GM12878 (cell line): Measurements from ENCODE around the gene TSHZ2. TPM values are rescaled to one million over a fixed set of nuclear protein-coding genes. Genes with fewer than 3 reads are reported as not detected.

Experiments used
- ATAC-seq: fragments of 200-7000 bp; cut with Tn5 transposase; 3 replicates; pipeline ENCODE4 v1.9.1; 2020; ENCODE audit warnings: mild to moderate bottlenecking, moderate library complexity
- BruUV-seq: library from RNA; stranded (reverse); fragments of 400-500 nt; replicated peaks from 2 replicates; lab custom pipeline; 2021; lab: Mats Ljungman, UMichigan
- CTCF ChIA-PET: fragments of 300-600 bp; sonication (Branson Sonifier 250); formaldehyde crosslinking; extraction: SDS; loops from one replicate; lab custom pipeline; 2021; ENCODE audit warnings: inconsistent platforms; lab: Yijun Ruan, JAX
- POLR2A ChIA-PET: fragments of 350-600 bp; formaldehyde crosslinking; extraction: SDS; loops from one replicate; lab custom pipeline; 2021; ENCODE audit warnings: inconsistent platforms; lab: Charles Lee
- RAD21 ChIA-PET: fragments of 300-600 bp; sonication (Branson Sonifier 250); formaldehyde crosslinking; loops from one replicate; lab custom pipeline; 2023; ENCODE audit warnings: antibody characterized with exemption; ENCODE audit not compliant: unreplicated experiment; lab: Charles Lee
- SMC1A ChIA-PET: fragments of 300-600 bp; sonication (Branson Sonifier 250); formaldehyde crosslinking; loops from one replicate; lab custom pipeline; 2023; ENCODE audit not compliant: unreplicated experiment, uncharacterized antibody; lab: Charles Lee
- DNase-seq: peaks from one replicate; pipeline ENCODE4 v3.0.0-alpha.2; 2011; ENCODE audit warnings: low read depth, low spot score
- FAIRE-seq: peaks from 3 replicates; lab custom pipeline; 2011; peaks lifted over from hg19 to GRCh38; lab: Jason Lieb, UNC
- H2AFZ ChIP-seq: 2 replicates; pipeline ENCODE4 v1.6.0; 2011; ENCODE audit warnings: low read depth, low read length, control low read depth; ENCODE audit not compliant: control insufficient read depth
- H3K27ac ChIP-seq: 2 replicates; pipeline ENCODE4 v1.5.1; 2011; ENCODE audit warnings: control low read depth; ENCODE audit not compliant: control insufficient read depth, insufficient read depth
- H3K27me3 ChIP-seq, 2 experiments: replicated peaks in 1 of 2; 2 replicates each; pipeline versions ENCODE4 v1.6.0 to v1.6.1; 2011; ENCODE audit warnings: low read length in 1 of 2; ENCODE audit not compliant: control insufficient read depth in 2 of 2, insufficient read depth in 2 of 2
- H3K36me3 ChIP-seq, 2 experiments: 2 replicates each; pipeline ENCODE4 v1.5.1; 2011; ENCODE audit warnings: low read length in 1 of 2; ENCODE audit not compliant: control insufficient read depth in 2 of 2, insufficient read depth in 2 of 2
- H3K4me1 ChIP-seq: 2 replicates; pipeline ENCODE4 v1.6.1; 2011; ENCODE audit warnings: mild to moderate bottlenecking, low read length, moderate library complexity, mixed read lengths; ENCODE audit not compliant: control insufficient read depth, insufficient read depth
- H3K4me2 ChIP-seq: 2 replicates; pipeline ENCODE4 v1.6.0; 2011; ENCODE audit warnings: control low read depth; ENCODE audit not compliant: control insufficient read depth, insufficient read depth
- H3K4me3 ChIP-seq: fragments of 200-600 bp; sonication (generic); 2 replicates; pipeline ENCODE4 v1.5.1; 2016
- H3K79me2 ChIP-seq: 2 replicates; pipeline ENCODE4 v1.6.0; 2011; ENCODE audit warnings: low read length; ENCODE audit not compliant: control insufficient read depth, insufficient read depth
- H3K9ac ChIP-seq: 2 replicates; pipeline ENCODE4 v1.8.0; 2011; ENCODE audit warnings: low read length, control low read depth, mixed read lengths; ENCODE audit not compliant: control insufficient read depth, insufficient read depth
- H3K9me3 ChIP-seq: replicated peaks from 3 replicates; pipeline ENCODE4 v1.5.1; 2011; ENCODE audit warnings: mild to moderate bottlenecking, low read length; ENCODE audit not compliant: control insufficient read depth, insufficient read depth
- H4K20me1 ChIP-seq: 2 replicates; pipeline ENCODE4 v1.6.0; 2011; ENCODE audit not compliant: control insufficient read depth, insufficient read depth
- CHD1 ChIP-seq: IDR thresholded peaks from 2 replicates; pipeline ENCODE4 v1.6.1; 2012; ENCODE audit warnings: low read depth, low read length, improper control_type of control experiment
- CHD2 ChIP-seq: IDR thresholded peaks from 2 replicates; pipeline ENCODE4 v1.6.1; 2011; ENCODE audit warnings: low read depth, low read length, improper control_type of control experiment, borderline replicate concordance
- EP300 ChIP-seq, 2 experiments: fragments of 150-350 bp in 1 of 2; IDR thresholded peaks; 2 replicates each; pipeline ENCODE4 v1.6.1; 2011 to 2012; ENCODE audit warnings: low read depth in 2 of 2, low read length in 2 of 2, borderline replicate concordance in 1 of 2, improper control_type of control experiment in 1 of 2, inconsistent platforms in 1 of 2; ENCODE audit not compliant: control insufficient read depth in 1 of 2
- RB1 ChIP-seq: fragments of 450-650 bp; formaldehyde crosslinking; IDR thresholded peaks from 2 replicates; pipeline ENCODE4 v1.6.1; 2017; ENCODE audit warnings: mild to moderate bottlenecking, borderline replicate concordance
- WGBS: methylation state at CpG from one replicate; pipeline ENCODE4 v1.1.6; 2016; ENCODE audit warnings: low lambda C conversion rate; ENCODE audit not compliant: insufficient replicate concordance, insufficient coverage; ENCODE audit errors: missing lambda C conversion rate; 5-methylcytosine and 5-hydroxymethylcytosine counted together
- in situ Hi-C: fragments of 300-500 bp; cut with MboI; formaldehyde crosslinking; loops from 9 replicates; pipeline ENCODE4 v1.14.3; 2018; ENCODE audit warnings: mixed read lengths
- intact Hi-C: fragments of 100-400 bp; cut with micrococcal nuclease; formaldehyde crosslinking; loops from one replicate; pipeline ENCODE4 v1.14.2; 2022; ENCODE audit not compliant: unreplicated experiment
- polyA plus RNA-seq, 11 experiments: library from polyadenylated mRNA; depleted of rRNA in 4 of 11; unstranded in 6 of 11; stranded (reverse) in 5 of 11; fragments of >200 nt; fragmentation: Nextera tagmentation in 4 of 11; fragmentation: Illumina TruSeq in 1 of 11; extraction: Ambion mirVana in 4 of 11; extraction: Trizol in 1 of 11; gene quantifications; 1 replicate in 1 of 11; 2 replicates in 10 of 11; pipeline versions ENCODE4 v1.2.1 to v1.2.3, GENCODE V29; 2011 to 2016; ENCODE audit warnings: inconsistent platforms in 2 of 11, missing spikeins in 2 of 11, low read depth in 1 of 11
- total RNA-seq, 4 experiments: library from RNA; depleted of rRNA in 3 of 4; stranded (reverse); fragments of >200 nt in 3 of 4; fragmentation: Illumina TruSeq in 1 of 4; extraction: Trizol in 1 of 4; gene quantifications; 2 replicates each; pipeline versions ENCODE4 v1.2.1 to v1.2.3, GENCODE V29; 2013 to 2021
- TF ChIP-seq, protein P1 (sequence below): IDR thresholded peaks from 2 replicates; pipeline ENCODE4 v1.6.1; 2011; ENCODE audit warnings: low read depth, low read length, improper control_type of control experiment, borderline replicate concordance

Gene TSHZ2
- total and polyA plus RNA-seq, 10 of the 15 experiments (the other 5 are each of a cell fraction or from before 2014, with no cell fraction given), result 0.01 to 0.86 (median 0.13) TPM; not detected in 2

GRCh38 chr20:53149890-53150205, 177.7 kb downstream of the TSHZ2 start:
- Histone ChIP-seq H3K79me2 (no peaks in the 10 kb centered on the region), H3K9ac (no peak overlapping the region), H3K4me3 (no peak overlapping the region), H3K4me2 (no peak overlapping the region), H3K4me1 (no peaks in the 10 kb centered on the region; the same call in 1 of the 2 replicates), H4K20me1 (no peaks in the 10 kb centered on the region), H3K36me3 (no peaks in the 10 kb centered on the region), H2AFZ (no peak overlapping the region), H3K27ac (no peak overlapping the region), H3K27me3 (no peaks in the 10 kb centered on the region), H3K9me3 (no peaks in the 10 kb centered on the region)
- ChIA-PET CTCF (no interaction called here), SMC1A (interaction anchor here (1.1 kb wide), 1 partner anchor 790 kb away, joined by 4 read pairs; no protein-coding TSS in a partner anchor), RAD21 (no interaction called here), POLR2A (no interaction called here)
- no peak for FAIRE-seq
- no peak for DNase-seq
- intact Hi-C loops, result loop anchor here (5.0 to 10.0 kb wide), 2 partner anchors 145 to 178 kb away; partner anchors contain the start of gene TSHZ2
- WGBS, result 93% methylated on average over 4 of the region's 4 CpGs
- ATAC-seq, result no peak
- TF ChIP-seq RB1 (no peak), CHD1 (no peak)
- in situ Hi-C loops, result no loop called here
- BruUV-seq, result no TSS peak

- H3K27me3 ChIP-seq, result no peaks in the 10 kb centered on the region
- intact Hi-C loops (loop anchor here (10.0 kb wide), 1 partner anchor 146 kb away; no protein-coding TSS in a partner anchor), in situ Hi-C loops (no loop called here)
- FAIRE-seq (no peak), DNase-seq (no peak), ATAC-seq (no peak)
- H4K20me1 ChIP-seq, result no peaks in the 10 kb centered on the region
- no peaks in the 10 kb centered on the region for H3K36me3 ChIP-seq
- no peak overlapping the region for H3K27ac ChIP-seq
- no peak overlapping the region for H3K9ac ChIP-seq
- ChIA-PET POLR2A (no interaction called here), SMC1A (interaction anchor here (1.1 kb wide), 1 partner anchor 790 kb away, joined by 4 read pairs; no protein-coding TSS in a partner anchor), CTCF (no interaction called here), RAD21 (interaction anchor here (1.4 kb wide), 1 partner anchor 13 kb away, joined by 3 read pairs; no protein-coding TSS in a partner anchor)
- 50% methylated on average over 1 of the region's 1 CpG for WGBS
- TF ChIP-seq EP300 (IDR thresholded peaks at IDR 0.05; ENCODE audit: borderline replicate concordance in 1 of 2, control insufficient read depth in 1 of 2, low read depth in 2 of 2, low read length in 2 of 2) (no peak), CHD2 (no peak)
- TF ChIP-seq, protein P1, sequence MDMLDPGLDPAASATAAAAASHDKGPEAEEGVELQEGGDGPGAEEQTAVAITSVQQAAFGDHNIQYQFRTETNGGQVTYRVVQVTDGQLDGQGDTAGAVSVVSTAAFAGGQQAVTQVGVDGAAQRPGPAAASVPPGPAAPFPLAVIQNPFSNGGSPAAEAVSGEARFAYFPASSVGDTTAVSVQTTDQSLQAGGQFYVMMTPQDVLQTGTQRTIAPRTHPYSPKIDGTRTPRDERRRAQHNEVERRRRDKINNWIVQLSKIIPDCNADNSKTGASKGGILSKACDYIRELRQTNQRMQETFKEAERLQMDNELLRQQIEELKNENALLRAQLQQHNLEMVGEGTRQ, result no peak
- H3K79me2 ChIP-seq, result no peaks in the 10 kb centered on the region
- no peak overlapping the region for H3K4me2 ChIP-seq
- H3K4me1 ChIP-seq, result no peaks in the 10 kb centered on the region; the same call in 1 of the 2 replicates
- no peaks in the 10 kb centered on the region for H3K9me3 ChIP-seq
- no TSS peak for BruUV-seq
- no peak overlapping the region for H3K4me3 ChIP-seq
- H2AFZ ChIP-seq, result no peak overlapping the region
These were observed 178.4 kb downstream of the TSHZ2 start for GRCh38 chr20:53150532-53150931.
